ENCODE data around the gene PPP1R12A.

PPP1R12A gene

DNA sequence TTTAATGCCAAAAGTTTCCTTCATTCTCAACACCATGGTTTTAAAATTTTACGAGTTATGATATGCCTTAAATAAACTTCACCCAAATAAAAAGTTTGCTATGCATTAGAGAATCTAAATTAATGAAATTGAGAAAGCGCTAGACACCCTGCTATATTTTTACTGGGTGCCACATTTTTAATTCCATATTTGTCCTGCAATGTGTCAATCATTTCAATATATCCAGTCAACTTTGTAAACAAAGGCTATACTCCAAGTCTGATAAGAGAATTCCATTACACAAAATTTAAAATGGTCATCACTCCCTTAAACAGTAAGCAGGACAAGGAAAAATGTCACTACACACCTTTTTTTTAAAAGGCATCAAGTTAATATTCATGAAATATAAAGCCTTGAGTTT, 1.9 kb downstream of the PPP1R12A start:
- Histone ChIP-seq H3K4me1 (ENCODE audit: control insufficient read depth, insufficient read depth, low read length) (peaks cover 6% of the 10 kb centered on the region), H3K4me3 (ENCODE audit: low read length) (peak overlapping the region; percentile 99), H3K36me3 (ENCODE audit: control insufficient read depth, insufficient read depth, low read length) (no peaks in the 10 kb centered on the region), H3K27me3 (ENCODE audit: control insufficient read depth, insufficient read depth, low read length) (no peaks in the 10 kb centered on the region), H3K27ac (ENCODE audit: low read depth, low read length) (peak overlapping the region; percentile 99), H3K9ac (ENCODE audit: low read length) (no peak overlapping the region)

DNA sequence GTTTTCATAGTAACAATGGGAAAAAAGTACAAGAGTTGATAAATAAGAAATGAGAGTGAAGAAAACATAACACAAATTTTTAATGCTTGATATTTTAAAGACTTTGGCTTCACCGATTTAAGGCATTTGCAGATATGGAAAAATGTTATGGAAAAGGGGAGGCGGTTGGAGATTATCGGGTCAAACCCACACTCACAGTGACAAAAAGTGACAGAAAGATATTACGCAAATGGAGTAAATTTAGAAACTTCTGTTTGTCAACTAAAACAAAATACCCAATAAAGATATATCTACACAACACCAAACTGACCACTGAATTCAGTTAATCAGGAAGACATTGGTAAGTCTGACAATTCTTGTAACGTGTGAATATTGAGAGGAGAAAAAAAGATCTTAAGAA, 2.5 kb downstream of the PPP1R12A start:
- Histone ChIP-seq H3K9ac (ENCODE audit: low read length) (no peak overlapping the region), H3K27ac (ENCODE audit: low read depth, low read length) (peak overlapping the region; percentile 99)

DNA sequence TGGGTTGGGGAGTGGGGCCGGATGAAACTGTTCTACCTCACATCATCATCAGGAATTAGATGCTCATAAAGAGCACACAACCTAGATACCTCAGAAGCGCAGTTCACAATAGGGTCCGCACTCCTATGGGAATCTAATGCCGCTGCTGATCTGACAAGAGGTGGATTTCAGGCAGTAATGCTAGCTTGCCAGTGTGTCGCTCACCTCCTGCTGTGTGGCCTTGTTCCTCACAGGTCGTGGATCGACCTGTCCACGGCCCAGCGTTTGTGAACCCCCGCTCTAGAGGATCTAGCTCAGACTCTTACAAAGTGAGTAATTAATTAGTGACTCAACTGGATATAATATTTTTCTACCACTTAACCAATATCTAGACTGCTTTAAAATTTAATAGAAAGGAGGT, 5.8 kb downstream of the PPP1R12A start:
- Histone ChIP-seq H3K27me3 (ENCODE audit: control insufficient read depth, insufficient read depth, low read length) (no peaks in the 10 kb centered on the region), H3K27ac (ENCODE audit: low read depth, low read length) (no peak overlapping the region), H3K9ac (ENCODE audit: low read length) (no peak overlapping the region), H3K36me3 (ENCODE audit: control insufficient read depth, insufficient read depth, low read length) (no peaks in the 10 kb centered on the region), H3K4me1 (ENCODE audit: control insufficient read depth, insufficient read depth, low read length) (peaks cover 6% of the 10 kb centered on the region), H3K4me3 (ENCODE audit: low read length) (no peak overlapping the region)

More for the DNA sequence above, 2.5 kb downstream of the PPP1R12A start:
- Histone ChIP-seq H3K27me3 (ENCODE audit: control insufficient read depth, insufficient read depth, low read length) (no peaks in the 10 kb centered on the region), H3K4me1 (ENCODE audit: control insufficient read depth, insufficient read depth, low read length) (peaks cover 6% of the 10 kb centered on the region), H3K4me3 (ENCODE audit: low read length) (peak overlapping the region; percentile 99), H3K36me3 (ENCODE audit: control insufficient read depth, insufficient read depth, low read length) (no peaks in the 10 kb centered on the region)

DNA sequence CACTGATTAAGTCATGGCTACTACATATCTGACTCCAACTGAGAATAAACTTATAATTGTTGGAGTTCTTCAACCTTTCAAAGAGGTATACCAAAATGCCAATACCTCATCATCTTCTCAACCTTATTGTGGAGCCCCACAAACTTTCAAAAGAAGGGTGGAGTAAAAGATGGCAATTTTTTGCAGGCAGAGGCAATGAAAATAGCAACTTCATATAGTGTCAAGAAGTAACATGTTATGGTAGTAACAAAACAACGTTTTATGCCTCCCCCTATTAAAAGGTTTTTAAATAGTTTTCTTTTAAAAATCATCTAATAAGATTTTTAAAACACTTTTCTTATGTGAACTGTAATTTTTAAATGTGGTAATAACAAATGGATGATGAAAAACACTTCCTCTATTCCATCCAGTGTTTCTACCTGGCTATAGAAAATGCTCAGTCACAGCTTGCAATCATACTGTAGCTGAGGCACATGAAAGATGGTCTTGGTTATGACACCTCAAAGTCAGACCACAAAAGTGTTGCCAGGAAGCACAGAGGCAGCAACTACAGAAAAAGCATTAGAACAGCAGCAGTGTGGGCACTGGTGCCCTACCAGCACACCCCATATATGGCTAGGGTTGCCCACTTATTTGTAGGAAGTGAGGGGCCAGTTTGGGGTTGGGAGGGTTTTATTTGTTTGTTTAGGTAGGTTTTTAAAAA, 7.0 kb downstream of the PPP1R12A start:
- no peak overlapping the region for H3K9ac ChIP-seq (ENCODE audit: low read length)
- no peak overlapping the region for H3K27ac ChIP-seq (ENCODE audit: low read depth, low read length)

DNA sequence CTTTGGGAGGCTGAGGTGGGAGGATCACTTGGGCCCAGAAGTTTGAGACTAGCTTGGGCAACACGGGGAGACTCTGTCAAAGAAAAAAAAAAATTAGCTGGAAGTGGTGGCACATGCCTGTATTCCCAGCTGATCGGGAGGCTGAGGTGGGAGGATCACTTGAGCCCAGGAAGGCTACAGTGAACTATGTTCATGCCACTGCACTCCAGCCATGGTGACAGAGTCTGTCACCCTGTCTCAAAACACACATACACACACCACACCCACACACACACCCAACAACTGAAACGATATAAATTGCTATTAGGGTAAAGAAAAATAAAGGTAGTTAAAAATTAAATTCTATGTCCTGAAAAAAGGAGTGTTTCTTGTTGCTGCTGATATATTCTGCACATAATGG, 7.9 kb downstream of the PPP1R12A start:
- Histone ChIP-seq H3K27me3 (ENCODE audit: control insufficient read depth, insufficient read depth, low read length) (no peaks in the 10 kb centered on the region), H3K36me3 (ENCODE audit: control insufficient read depth, insufficient read depth, low read length) (no peaks in the 10 kb centered on the region), H3K27ac (ENCODE audit: low read depth, low read length) (no peak overlapping the region), H3K9ac (ENCODE audit: low read length) (no peak overlapping the region), H3K4me3 (ENCODE audit: low read length) (no peak overlapping the region), H3K4me1 (ENCODE audit: control insufficient read depth, insufficient read depth, low read length) (peaks cover 6% of the 10 kb centered on the region)

More for the DNA sequence above, 7.0 kb downstream of the PPP1R12A start:
- Histone ChIP-seq H3K27me3 (ENCODE audit: control insufficient read depth, insufficient read depth, low read length) (no peaks in the 10 kb centered on the region), H3K4me1 (ENCODE audit: control insufficient read depth, insufficient read depth, low read length) (peaks cover 6% of the 10 kb centered on the region), H3K36me3 (ENCODE audit: control insufficient read depth, insufficient read depth, low read length) (no peaks in the 10 kb centered on the region), H3K4me3 (ENCODE audit: low read length) (no peak overlapping the region)

DNA sequence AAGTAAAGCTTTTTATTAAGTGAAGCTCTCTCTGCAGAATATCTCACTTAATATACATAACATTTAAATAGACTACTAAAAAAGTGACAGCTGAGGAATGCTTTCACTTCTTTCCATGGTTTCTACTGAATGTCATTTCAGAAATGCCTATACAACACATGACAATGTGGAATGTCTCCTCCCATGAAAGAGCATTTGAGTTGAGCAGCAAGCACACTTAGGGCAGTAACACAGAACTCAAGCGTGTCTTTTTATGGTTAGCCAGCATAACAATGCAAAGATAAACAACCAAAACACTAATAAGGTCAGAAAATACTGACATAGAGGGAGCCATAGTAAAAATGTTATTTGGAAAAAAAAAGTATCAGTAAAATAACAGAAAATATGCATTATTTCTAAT, 9.4 kb downstream of the PPP1R12A start:
- no peaks in the 10 kb centered on the region for H3K27me3 ChIP-seq (ENCODE audit: control insufficient read depth, insufficient read depth, low read length)
- H3K4me3 ChIP-seq (ENCODE audit: low read length), result no peak overlapping the region
- peak overlapping the region; percentile 46 for H3K27ac ChIP-seq (ENCODE audit: low read depth, low read length)
- no peaks in the 10 kb centered on the region for H3K36me3 ChIP-seq (ENCODE audit: control insufficient read depth, insufficient read depth, low read length)
- H3K9ac ChIP-seq (ENCODE audit: low read length), result no peak overlapping the region
- H3K4me1 ChIP-seq (ENCODE audit: control insufficient read depth, insufficient read depth, low read length), result peaks cover 6% of the 10 kb centered on the region

DNA sequence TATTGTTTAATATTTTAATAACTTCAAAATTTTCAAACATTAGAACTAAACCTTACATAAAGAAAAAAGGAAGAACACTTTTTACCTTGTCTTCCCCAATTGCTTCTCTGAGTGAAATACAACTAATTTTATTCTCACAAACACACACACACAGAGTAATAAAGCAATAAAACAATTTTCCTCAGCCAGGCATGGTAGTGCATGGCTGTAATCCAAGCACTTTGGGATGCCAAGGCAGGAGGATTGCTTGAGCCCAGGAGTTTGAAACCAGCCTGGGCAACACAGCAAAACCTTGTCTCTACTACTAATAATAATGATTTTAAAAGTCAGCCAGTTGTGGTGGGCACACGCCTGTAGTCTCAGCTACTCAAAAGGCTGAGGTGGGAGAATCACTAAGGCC, 13.1 kb downstream of the PPP1R12A start:
- no peaks in the 10 kb centered on the region for H3K27me3 ChIP-seq (ENCODE audit: control insufficient read depth, insufficient read depth, low read length)
- no peak overlapping the region for H3K4me3 ChIP-seq (ENCODE audit: low read length)
- H3K27ac ChIP-seq (ENCODE audit: low read depth, low read length), result no peak overlapping the region
- H3K4me1 ChIP-seq (ENCODE audit: control insufficient read depth, insufficient read depth, low read length), result peaks cover 4% of the 10 kb centered on the region
- no peaks in the 10 kb centered on the region for H3K36me3 ChIP-seq (ENCODE audit: control insufficient read depth, insufficient read depth, low read length)
- no peak overlapping the region for H3K9ac ChIP-seq (ENCODE audit: low read length)

DNA sequence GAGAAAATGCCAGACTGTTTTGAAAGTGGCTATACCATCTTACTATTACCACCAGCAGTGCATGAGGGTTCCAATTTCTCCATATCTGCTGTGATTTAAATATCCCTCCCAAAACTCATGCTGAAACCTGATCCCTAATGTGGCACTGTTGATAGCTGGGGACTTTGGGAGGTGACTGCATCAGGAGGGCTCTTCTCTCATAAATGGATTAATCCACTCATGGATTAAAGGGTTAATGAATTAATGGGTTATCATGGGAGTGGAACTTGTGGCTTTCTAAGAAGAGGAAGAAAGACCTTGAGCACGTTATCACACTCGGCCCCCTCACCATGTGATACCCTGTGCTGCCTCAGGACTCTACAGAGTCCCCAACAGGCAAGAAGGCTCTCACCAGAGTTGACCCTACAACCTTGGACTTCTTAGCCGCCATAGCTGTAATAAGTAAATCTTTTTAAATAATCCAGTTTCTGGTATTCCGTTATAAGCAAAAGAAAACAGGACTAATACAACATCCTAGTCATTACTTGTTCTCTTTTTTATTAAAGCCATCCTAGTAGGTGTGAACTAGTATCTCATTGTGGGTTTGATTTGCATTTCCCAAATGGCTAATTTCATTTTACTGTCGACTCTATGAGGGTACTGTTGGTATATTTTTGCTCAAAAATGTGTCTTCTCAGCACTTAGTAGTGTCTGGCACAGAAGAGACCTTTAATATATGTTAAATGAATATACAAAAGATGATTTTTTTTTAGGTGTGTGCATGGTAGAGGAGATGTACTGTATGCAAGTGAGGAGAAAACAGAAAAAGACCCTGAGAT, 14.3 kb downstream of the PPP1R12A start:
- Histone ChIP-seq H3K4me3 (ENCODE audit: low read length) (no peak overlapping the region), H3K9ac (ENCODE audit: low read length) (no peak overlapping the region), H3K27ac (ENCODE audit: low read depth, low read length) (no peak overlapping the region), H3K36me3 (ENCODE audit: control insufficient read depth, insufficient read depth, low read length) (no peaks in the 10 kb centered on the region), H3K4me1 (ENCODE audit: control insufficient read depth, insufficient read depth, low read length) (peaks cover 13% of the 10 kb centered on the region), H3K27me3 (ENCODE audit: control insufficient read depth, insufficient read depth, low read length) (no peaks in the 10 kb centered on the region)

DNA sequence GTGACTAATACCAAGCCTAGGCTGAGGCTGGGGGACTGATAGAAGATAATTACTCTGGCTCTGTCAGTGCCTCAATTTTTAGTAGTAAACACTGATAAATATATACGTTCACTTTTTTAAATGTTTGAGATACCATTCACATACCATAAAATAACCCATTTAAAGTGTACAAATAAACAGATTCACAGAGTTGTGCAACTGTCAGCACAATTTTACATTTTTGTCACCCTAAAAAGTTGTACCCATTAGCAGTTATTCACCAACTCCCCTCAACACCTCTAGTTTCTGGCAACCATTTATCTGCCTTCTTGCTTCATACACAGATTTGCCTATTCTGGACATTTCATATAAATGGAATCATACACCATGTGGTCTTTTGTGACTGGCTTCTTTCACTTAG, 15.1 kb downstream of the PPP1R12A start:
- Histone ChIP-seq H3K4me1 (ENCODE audit: control insufficient read depth, insufficient read depth, low read length) (peaks cover 16% of the 10 kb centered on the region), H3K36me3 (ENCODE audit: control insufficient read depth, insufficient read depth, low read length) (no peaks in the 10 kb centered on the region), H3K9ac (ENCODE audit: low read length) (no peak overlapping the region), H3K4me3 (ENCODE audit: low read length) (no peak overlapping the region), H3K27ac (ENCODE audit: low read depth, low read length) (no peak overlapping the region), H3K27me3 (ENCODE audit: control insufficient read depth, insufficient read depth, low read length) (no peaks in the 10 kb centered on the region)

DNA sequence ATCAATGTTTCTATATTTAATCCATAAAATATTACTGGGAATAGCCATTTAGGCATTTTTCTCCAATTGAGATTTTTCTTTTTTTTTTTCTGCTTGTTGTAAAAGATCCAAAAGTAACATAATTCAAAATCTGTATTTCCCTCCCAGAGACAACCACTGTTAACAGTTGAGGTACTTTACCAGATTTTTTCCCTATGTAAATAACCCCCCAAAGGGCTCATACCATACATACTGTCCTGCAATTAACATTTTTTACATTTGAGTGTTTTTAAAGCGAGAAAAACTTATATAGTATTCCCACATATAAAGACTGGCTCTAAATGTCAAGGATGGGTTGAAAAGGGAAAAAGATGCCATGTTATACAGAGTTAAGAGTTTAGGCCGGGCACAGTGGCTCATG, 18.1 kb downstream of the PPP1R12A start:
- peaks cover 19% of the 10 kb centered on the region for H3K4me1 ChIP-seq (ENCODE audit: control insufficient read depth, insufficient read depth, low read length)
- no peaks in the 10 kb centered on the region for H3K36me3 ChIP-seq (ENCODE audit: control insufficient read depth, insufficient read depth, low read length)
- no peaks in the 10 kb centered on the region for H3K27me3 ChIP-seq (ENCODE audit: control insufficient read depth, insufficient read depth, low read length)
- H3K9ac ChIP-seq (ENCODE audit: low read length), result no peak overlapping the region
- H3K4me3 ChIP-seq (ENCODE audit: low read length), result no peak overlapping the region
- no peak overlapping the region for H3K27ac ChIP-seq (ENCODE audit: low read depth, low read length)

DNA sequence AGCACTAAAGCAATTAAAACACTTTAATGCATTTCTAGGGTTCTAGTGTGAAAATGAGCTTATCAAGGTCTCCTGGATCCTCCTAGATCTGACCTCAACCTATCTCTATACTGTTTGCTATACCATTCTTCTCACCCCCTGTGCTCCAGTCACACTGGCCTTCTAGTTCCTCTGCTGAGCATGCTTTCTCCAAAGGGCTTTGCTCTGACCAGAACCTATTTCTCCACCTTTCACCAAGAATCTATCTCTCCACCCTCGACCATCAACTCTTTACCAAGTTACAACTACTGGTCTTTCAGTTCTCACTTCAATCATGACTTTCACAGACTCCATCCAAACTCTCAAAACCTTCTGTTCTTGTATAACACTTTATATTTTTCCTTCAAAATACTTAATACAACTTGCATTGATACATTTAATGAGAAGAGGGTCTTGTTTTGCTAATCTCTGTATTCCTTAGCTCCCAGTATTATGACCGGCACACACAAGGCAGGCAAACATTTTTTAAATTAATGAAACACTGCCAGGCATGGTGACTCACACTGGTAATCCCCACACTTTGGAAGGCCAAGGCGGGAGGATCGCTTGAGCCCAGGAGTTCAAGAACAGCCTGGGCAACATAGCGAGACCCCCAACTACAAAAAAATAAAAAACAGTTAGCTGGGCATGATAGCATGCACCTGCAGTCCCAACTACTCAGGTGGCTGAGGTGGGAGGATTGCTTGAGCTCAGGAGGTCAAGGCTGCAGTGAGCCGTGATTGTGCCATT, 22.8 kb downstream of the PPP1R12A start:
- no peaks in the 10 kb centered on the region for H3K36me3 ChIP-seq (ENCODE audit: control insufficient read depth, insufficient read depth, low read length)
- H3K27ac ChIP-seq (ENCODE audit: low read depth, low read length), result no peak overlapping the region
- H3K4me1 ChIP-seq (ENCODE audit: control insufficient read depth, insufficient read depth, low read length), result peaks cover 21% of the 10 kb centered on the region

DNA sequence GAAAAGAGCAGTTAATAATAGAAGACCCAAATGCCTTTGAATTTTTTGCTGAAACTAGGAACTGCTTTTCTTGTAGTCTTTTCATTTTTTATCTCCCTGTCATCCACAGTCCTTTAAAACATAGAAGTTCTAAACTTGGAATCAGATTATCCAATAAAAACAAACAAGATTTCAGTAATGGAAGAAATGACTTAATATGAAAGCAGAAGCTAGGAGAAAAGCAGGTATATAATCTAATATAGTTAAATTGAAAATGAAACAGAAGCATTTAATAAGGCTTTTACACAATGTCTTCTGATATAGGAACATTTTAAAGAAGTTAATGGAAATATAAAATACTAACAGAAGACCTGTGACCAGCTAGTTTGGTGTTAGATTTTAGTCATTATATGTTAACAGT, 26.5 kb downstream of the PPP1R12A start:
- Histone ChIP-seq H3K27ac (ENCODE audit: low read depth, low read length) (no peak overlapping the region), H3K27me3 (ENCODE audit: control insufficient read depth, insufficient read depth, low read length) (no peaks in the 10 kb centered on the region), H3K36me3 (ENCODE audit: control insufficient read depth, insufficient read depth, low read length) (no peaks in the 10 kb centered on the region), H3K4me3 (ENCODE audit: low read length) (no peak overlapping the region), H3K9ac (ENCODE audit: low read length) (no peak overlapping the region), H3K4me1 (ENCODE audit: control insufficient read depth, insufficient read depth, low read length) (peaks cover 6% of the 10 kb centered on the region)

More for the DNA sequence above, 22.8 kb downstream of the PPP1R12A start:
- H3K27me3 ChIP-seq (ENCODE audit: control insufficient read depth, insufficient read depth, low read length), result no peaks in the 10 kb centered on the region
- H3K4me3 ChIP-seq (ENCODE audit: low read length), result no peak overlapping the region
- no peak overlapping the region for H3K9ac ChIP-seq (ENCODE audit: low read length)
